HG02588 (cell line): ENCODE data around the gene DNAJC3.
"Not testable (repeated sequence)": the region's sequence is repeated elsewhere in the genome, so short reads cannot be mapped to it uniquely, and the experiment has no call there.

Experiments
- ATAC-seq: cut with Tn5 transposase; IDR thresholded peaks from one replicate; pipeline ENCODE4 v1.9.1; 2021; ENCODE audit warnings: mild to moderate bottlenecking, moderate library complexity; ENCODE audit not compliant: unreplicated experiment

Gene DNAJC3

DNA sequence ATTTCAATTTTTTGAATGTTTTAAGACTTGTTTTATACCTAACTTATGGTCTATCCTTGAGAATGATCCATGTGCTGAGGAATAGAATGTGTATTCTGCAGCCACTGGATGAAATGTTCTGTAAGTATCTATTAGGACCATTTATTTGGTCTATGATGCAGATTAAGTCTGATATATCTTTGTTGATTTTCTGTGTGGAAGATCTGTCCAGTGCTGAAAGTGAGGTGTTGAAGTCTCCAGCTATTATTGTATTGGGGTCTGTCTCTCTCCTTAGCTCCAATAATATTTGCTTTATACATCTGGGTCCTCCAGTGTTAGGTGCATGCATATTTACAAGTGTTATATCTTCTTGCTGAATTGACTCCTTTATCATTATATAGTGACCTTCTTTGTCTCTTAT, 9.7 kb upstream of the DNAJC3 start:
- ATAC-seq = not testable (repeated sequence)

- ATAC-seq = no peak
These were observed 5.3 kb upstream of the DNAJC3 start for GRCh38 chr13:95671597-95671996.

- peak; percentile 10 for ATAC-seq
These were observed 706 bp upstream of the DNAJC3 start for GRCh38 chr13:95676105-95676761.

DNA sequence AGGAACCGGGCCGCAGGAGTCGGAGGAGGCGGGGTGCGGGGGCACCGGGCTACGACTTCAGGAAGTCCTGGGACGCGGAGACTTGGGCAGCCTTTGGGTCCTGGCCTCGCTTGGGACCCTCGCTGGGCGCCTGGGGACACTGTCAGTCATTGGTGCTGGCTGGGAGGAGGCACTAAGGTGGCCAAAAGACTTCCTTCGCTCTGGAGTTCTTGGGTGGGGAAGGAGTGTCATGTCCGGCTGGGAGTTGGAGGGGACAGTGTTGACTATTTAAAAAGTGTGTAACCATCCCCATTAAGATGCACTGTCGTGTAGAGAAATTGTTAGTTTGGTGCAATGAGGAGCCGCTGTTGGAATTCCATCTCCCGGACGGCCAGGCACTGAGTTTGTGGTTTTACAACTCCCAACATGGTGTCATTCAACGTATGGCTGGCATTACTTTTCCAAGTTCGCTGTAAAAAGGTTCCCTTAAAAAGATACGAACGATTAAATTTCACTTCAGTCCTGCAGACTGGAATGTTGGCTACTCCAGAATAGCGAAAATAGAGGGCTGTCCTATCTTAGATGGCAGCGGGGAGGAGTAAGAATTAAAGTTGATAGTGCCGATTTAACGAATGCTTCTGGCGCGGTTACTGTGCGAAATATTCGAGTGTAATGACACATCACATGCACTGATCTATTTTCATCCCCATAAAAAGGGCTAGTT, 776 bp downstream of the DNAJC3 start:
- no peak for ATAC-seq

- no peak for ATAC-seq
These were observed 2.0 kb downstream of the DNAJC3 start for GRCh38 chr13:95678967-95679366.

- ATAC-seq = no peak
These were observed 2.8 kb downstream of the DNAJC3 start for GRCh38 chr13:95679722-95680121.

DNA sequence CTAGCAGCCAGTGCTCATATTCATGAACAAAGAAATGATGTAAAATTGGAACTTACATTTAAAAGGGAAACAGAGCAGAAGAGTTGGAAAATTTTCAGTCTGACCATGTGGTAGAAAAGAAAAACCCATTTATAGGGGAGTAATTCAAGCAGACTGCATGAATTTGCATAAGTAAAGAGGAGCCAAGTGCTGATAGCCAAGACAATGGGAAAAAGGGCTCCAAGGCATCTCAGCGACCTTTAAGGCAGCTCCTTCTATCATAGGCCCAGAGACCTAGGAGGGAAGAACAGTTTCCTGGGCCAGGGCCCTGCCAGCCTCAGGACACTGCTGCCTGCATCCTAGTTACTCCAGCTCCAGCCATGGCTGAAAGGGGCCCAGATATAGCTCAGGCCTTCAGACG, 7.5 kb downstream of the DNAJC3 start:
- no peak for ATAC-seq

- ATAC-seq = not testable (repeated sequence)
These were observed 8.0 kb downstream of the DNAJC3 start for GRCh38 chr13:95684960-95685359.

DNA sequence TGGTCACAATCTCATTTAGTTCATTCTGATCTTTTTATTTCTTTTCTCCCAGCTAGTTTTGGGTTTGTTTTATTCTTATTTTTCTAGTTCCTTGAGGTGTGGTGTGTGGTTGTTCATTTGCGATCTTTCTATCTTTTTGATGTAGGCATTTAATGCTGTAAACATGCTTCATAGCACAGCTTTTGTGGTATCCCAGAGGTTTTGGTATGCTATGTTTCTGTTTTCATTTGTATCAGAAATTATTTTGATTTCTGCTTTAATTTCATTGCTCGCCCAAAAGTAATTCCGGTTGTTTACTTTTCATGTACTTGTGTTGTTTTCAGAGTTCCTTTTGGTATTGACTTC, 12.6 kb downstream of the DNAJC3 start:
- ATAC-seq = no peak

GRCh38 chr13:95690986-95691385, 14.0 kb downstream of the DNAJC3 start:
- not testable (repeated sequence) for ATAC-seq

GRCh38 chr13:95697052-95697680, 20.2 kb downstream of the DNAJC3 start:
- ATAC-seq = no peak

DNA sequence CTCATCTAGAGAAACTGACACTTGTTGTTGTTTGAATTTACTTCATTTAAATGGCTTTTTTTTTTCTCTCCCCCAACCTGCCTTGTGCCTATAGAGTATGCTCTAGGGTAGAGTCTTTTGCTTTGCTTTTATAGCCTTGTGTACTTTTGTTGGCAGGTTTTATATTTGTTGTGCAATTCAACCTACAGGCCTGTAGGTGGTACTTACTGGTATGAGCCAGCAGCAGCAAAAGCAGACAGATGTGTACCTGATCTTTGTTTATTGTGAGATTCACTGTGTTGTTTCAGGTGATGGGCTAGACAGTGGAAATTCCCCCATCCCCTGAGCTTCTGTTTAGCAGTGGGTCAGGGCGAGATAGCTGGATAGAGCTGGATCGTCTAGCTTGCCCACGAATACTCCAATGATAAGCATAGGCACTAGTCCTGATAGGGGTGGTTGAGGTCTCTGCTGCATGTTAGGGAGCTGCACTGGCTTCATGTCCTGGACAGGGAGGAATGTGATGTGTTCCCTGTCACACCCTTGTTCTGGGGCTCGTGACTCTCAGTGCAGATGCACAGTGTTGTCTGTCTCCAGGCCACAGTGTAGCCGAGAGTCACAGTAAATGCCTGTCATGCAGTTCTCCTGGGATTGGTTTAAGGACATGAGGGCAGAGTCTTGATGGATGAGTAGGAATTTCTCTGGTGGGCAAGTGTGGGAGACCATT, 21.3 kb downstream of the DNAJC3 start:
- ATAC-seq = no peak

DNA sequence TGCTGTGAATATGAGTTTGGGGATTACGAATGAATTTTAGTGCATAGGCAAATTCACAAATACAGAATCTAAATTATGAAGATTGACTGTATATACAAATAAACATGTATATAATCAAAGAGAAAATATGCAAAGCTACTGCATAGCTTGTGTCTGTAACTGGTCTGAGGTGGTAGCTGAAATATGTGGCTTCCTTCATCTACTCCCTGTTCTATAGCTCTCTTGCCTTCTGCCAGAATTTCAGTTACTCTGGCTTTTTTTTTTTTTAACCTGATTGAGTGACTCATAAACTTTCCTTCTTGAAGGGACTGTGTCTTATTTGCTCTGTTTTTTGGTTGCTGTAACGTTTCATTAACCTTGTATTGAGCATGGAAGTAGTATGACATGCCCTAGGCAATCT, 26.6 kb downstream of the DNAJC3 start:
- ATAC-seq = no peak

DNA sequence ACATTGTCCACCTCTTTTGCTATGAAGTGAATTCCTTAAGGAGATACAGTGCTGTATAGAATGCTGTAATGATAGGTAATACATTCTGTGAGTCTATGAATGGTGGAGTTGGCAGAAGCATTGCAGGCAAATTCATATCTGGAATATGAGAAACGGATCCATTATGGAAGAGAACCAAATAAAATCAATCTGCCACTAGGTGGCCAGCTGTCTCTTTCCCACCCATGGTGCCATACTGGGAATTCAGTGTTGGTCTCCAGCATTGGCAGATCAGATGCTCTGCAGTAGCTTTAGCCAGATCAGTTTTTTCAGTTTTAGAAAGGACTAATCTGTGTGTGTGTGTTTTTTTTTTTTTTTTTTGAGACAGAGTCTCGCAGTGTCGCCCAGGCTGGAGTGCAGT, 27.6 kb downstream of the DNAJC3 start:
- no peak for ATAC-seq

DNA sequence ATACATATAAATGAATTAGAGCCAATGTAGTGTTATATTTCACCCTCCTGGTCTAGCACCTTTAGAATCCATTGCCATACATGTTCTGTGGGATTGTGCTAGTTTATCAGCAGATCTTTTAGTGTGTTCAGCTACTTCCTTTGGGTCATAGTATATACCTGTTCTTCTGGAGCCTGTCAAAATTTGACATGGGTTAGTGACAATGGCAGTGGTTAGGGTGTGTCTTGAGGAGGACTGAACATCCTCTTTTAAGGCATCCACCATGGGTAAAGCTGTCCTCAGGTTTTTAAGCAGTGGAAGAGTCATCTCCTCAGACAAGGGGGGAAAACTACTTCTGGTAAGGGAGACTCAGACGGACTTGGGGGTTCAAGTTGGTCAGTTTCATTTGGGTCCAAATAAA, 29.4 kb downstream of the DNAJC3 start:
- no peak for ATAC-seq

DNA sequence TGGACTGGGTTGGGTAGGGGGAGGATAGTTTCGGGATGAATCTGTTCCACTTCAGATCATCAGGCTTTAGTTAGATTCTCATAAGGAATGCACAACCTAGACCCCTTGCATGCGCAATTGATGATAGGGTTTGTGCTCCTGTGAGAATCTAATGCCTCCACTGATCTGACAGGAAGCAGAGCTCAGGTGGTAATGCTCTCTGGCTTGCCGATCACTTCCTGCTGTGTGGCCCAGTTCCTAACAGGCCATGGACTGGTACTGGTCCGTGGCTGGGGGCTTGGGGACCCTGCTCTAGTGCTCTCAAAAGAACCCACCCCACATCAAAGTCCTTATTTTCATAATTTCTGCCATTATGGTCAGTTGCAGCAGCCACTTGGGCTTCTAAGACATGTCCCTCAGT, 30.1 kb downstream of the DNAJC3 start:
- no peak for ATAC-seq

- ATAC-seq = no peak
These were observed 30.8 kb downstream of the DNAJC3 start for GRCh38 chr13:95707442-95708390.

DNA sequence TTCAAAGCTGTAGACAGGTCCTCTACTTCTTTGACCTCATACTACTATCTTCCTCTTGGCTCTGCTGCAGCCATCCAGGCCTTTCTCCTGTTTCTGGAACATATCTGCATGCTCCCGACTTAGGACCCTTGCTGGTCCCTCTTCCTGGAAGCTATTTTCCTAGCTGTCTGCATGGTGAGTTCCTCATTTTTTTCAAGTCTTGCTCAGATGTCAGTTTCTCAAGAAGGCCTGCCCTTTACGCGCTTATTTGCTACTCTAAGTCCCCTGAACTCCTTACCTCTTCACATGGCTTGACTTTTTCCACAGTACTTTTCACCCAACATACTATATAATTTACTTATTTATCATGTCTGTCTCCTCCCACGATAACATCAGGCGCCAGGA, 31.4 kb downstream of the DNAJC3 start:
- no peak for ATAC-seq

DNA sequence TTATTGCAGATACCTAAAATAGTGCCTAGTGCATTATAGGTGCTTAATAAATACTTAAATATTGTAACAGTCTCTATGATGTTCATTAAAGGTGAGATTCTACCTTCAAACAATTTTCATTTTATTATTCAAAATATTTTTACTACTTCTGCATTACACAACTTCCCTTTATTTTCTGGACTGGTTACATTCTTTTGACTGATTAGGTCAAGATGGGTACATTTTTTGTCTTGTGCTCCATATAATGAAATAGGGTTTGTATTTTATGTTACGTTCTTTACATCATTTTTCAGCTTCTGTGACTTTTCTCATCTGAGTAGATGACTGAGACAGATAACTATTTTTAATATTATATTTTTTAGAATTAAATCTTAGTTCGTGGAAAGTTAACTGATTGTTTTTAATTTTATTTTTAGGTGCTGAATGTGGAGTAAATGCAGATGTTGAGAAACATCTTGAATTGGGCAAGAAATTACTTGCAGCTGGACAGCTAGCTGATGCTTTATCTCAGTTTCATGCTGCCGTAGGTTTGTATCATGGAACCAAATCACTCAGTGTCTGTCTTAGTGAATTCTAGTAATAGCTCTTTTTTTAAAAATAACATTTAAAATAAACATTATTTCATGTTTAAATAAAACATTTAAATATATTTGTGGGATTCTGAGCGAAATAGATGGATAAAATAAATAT, 32.0 kb downstream of the DNAJC3 start:
- ATAC-seq = no peak

GRCh38 chr13:95710313-95710712, 33.4 kb downstream of the DNAJC3 start:
- no peak for ATAC-seq
